OCI-LY7 (cell line): ENCODE data around the gene UQCR10.

Source experiments
- CTCF ChIP-seq: fragments of 200-600 bp; sonication (generic); conservative IDR thresholded peaks from 2 replicates; pipeline ENCODE4 v1.5.1; 2014; ENCODE audit warnings: mild to moderate bottlenecking, antibody characterized with exemption, low read length, moderate library complexity, mixed read lengths
- EZH2phosphoT487 ChIP-seq: fragments of 200-600 bp; sonication (generic); IDR thresholded peaks from 2 replicates; pipeline ENCODE4 v1.6.1; 2018; ENCODE audit warnings: low read depth, borderline replicate concordance, mild to moderate bottlenecking, mixed run types, antibody characterized with exemption, low read length, moderate library complexity, mixed read lengths

- TF ChIP-seq CTCF: no peak
- TF ChIP-seq EZH2phosphoT487: no peak
These were observed 11.3 kb upstream of the UQCR10 start for GRCh38 chr22:29755889-29756288.
